ACC112 (cell line): ENCODE results near the gene EGLN3.
"Not testable (repeated sequence)": the region's sequence is repeated elsewhere in the genome, so short reads cannot be mapped to it uniquely, and the experiment has no call there.

Experiments used
- H2AFZ ChIP-seq: fragments of 200-600 bp; sonication (generic); one replicate; pipeline ENCODE4 v1.6.0; 2017; ENCODE audit warnings: antibody characterized with exemption, low read length; ENCODE audit not compliant: unreplicated experiment
- H3K27ac ChIP-seq: fragments of 200-600 bp; sonication (generic); 2 replicates; pipeline ENCODE4 v1.5.1; 2014; ENCODE audit warnings: low read depth, mild to moderate bottlenecking, antibody characterized with exemption, low read length, moderate library complexity
- H3K27me3 ChIP-seq: fragments of 200-600 bp; sonication (generic); 2 replicates; pipeline ENCODE4 v1.6.1; 2014; ENCODE audit warnings: mild to moderate bottlenecking, antibody characterized with exemption, low read length, moderate library complexity, mixed read lengths; ENCODE audit not compliant: insufficient read depth
- H3K36me3 ChIP-seq: fragments of 200-600 bp; sonication (generic); 2 replicates; pipeline ENCODE4 v1.6.1; 2016; ENCODE audit warnings: mild to moderate bottlenecking, antibody characterized with exemption, low read length, moderate library complexity, mixed read lengths; ENCODE audit not compliant: insufficient read depth
- H3K4me1 ChIP-seq: fragments of 200-600 bp; sonication (generic); one replicate; pipeline ENCODE4 v1.6.1; 2016; ENCODE audit warnings: low read length, mixed read lengths; ENCODE audit not compliant: insufficient read depth, unreplicated experiment, control insufficient read depth
- H3K4me3 ChIP-seq: fragments of 200-600 bp; sonication (generic); 2 replicates; pipeline ENCODE4 v1.5.1; 2014; ENCODE audit warnings: mild to moderate bottlenecking, low read depth, low read length
- H3K79me2 ChIP-seq: fragments of 200-600 bp; sonication (generic); one replicate; pipeline ENCODE4 v1.6.0; 2016; ENCODE audit warnings: low read length; ENCODE audit not compliant: control insufficient read depth, unreplicated experiment, insufficient read depth

The EGLN3 gene

DNA sequence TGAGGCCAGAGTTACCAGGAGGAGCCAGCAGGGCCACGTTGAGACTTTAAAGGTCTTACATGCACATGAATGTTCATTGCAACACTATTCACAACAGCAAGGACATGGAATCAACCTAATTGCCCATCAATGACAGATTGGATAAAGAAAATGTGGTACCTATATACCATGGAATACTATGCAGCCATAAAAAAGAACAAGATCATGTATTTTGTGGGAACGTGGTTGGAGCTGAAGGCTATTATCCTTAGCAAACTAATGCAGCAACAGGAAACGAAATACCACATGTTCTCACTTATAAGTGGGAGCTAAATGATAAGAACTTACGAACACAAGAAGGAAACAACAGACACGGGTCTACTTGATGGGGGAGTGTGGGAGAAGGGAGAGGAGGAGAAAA is 11.6 kb upstream of the EGLN3 start:
- not testable (repeated sequence) for H3K79me2 ChIP-seq, H3K27ac ChIP-seq, H3K36me3 ChIP-seq, H2AFZ ChIP-seq, H3K4me1 ChIP-seq, H3K4me3 ChIP-seq
- H3K27me3 ChIP-seq: peaks cover 12% of the 10 kb centered on the region

- no peaks in the 10 kb centered on the region for H3K79me2 ChIP-seq
- no peak overlapping the region for H2AFZ ChIP-seq
- H3K4me1 ChIP-seq: no peaks in the 10 kb centered on the region
- H3K27me3 ChIP-seq: peaks cover 11% of the 10 kb centered on the region
- no peak overlapping the region for H3K27ac ChIP-seq
- no peaks in the 10 kb centered on the region for H3K36me3 ChIP-seq
- no peak overlapping the region for H3K4me3 ChIP-seq
Observed at GRCh38 chr14:33962016-33962415, 11.1 kb upstream of the EGLN3 start.

GRCh38 chr14:33959692-33960151 is 8.8 kb upstream of the EGLN3 start:
- no peaks in the 10 kb centered on the region for H3K36me3 ChIP-seq
- no peak overlapping the region for H3K27ac ChIP-seq
- H3K4me3 ChIP-seq: no peak overlapping the region
- H3K4me1 ChIP-seq: no peaks in the 10 kb centered on the region
- no peaks in the 10 kb centered on the region for H3K79me2 ChIP-seq
- H2AFZ ChIP-seq: no peak overlapping the region
- H3K27me3 ChIP-seq: peaks cover 11% of the 10 kb centered on the region; the same call in 1 of the 2 replicates

- Histone ChIP-seq H3K36me3 (no peaks in the 10 kb centered on the region), H2AFZ (no peak overlapping the region), H3K79me2 (no peaks in the 10 kb centered on the region), H3K27me3 (peaks cover 20% of the 10 kb centered on the region), H3K4me3 (no peak overlapping the region), H3K27ac (no peak overlapping the region), H3K4me1 (no peaks in the 10 kb centered on the region)
Observed at GRCh38 chr14:33958605-33959226, 7.8 kb upstream of the EGLN3 start.

DNA sequence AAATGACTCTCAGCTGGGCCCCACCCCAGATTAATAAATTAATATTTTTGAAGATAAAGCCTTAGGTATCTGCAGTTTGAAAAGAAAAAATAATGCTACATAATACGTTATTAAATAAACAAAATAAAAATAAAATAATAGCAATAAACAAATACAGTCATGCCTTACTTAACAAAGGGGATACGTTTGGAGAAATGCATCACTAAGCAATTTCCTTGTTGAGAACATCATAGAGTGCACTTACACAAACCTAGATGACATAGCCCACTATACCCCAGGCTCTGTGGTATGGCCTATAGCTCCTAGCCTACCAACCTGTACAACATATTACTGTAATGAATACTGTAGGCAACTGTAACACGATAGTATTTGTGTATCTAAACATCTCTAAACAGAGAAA is 7.1 kb upstream of the EGLN3 start:
- Histone ChIP-seq H3K27ac (no peak overlapping the region), H3K4me1 (no peaks in the 10 kb centered on the region), H3K36me3 (no peaks in the 10 kb centered on the region), H3K79me2 (no peaks in the 10 kb centered on the region), H3K4me3 (no peak overlapping the region), H3K27me3 (peaks cover 24% of the 10 kb centered on the region), H2AFZ (no peak overlapping the region)

DNA sequence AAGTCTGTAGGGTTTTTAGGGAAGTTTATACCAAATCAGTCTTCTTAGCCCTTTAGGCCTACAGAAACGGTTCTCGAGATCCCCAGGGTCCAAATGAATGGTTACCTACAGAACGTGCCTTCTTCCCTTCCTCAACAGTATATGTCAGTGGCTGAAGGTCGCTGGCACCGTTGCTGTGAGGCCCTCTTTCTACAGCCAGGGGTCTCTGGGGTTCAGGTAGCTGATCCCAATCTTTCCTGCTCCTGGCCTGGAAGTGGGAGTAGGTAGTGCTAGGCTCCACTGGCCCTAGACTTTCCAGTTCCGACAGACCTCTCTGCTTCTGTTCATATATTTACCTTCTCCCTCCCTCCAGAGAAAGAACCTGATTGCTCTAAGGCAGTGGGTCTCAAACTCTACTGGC is 6.4 kb upstream of the EGLN3 start:
- H3K27me3 ChIP-seq: peaks cover 24% of the 10 kb centered on the region
- no peaks in the 10 kb centered on the region for H3K4me1 ChIP-seq
- no peak overlapping the region for H3K4me3 ChIP-seq
- no peaks in the 10 kb centered on the region for H3K79me2 ChIP-seq
- H2AFZ ChIP-seq: no peak overlapping the region
- H3K27ac ChIP-seq: no peak overlapping the region
- no peaks in the 10 kb centered on the region for H3K36me3 ChIP-seq

DNA sequence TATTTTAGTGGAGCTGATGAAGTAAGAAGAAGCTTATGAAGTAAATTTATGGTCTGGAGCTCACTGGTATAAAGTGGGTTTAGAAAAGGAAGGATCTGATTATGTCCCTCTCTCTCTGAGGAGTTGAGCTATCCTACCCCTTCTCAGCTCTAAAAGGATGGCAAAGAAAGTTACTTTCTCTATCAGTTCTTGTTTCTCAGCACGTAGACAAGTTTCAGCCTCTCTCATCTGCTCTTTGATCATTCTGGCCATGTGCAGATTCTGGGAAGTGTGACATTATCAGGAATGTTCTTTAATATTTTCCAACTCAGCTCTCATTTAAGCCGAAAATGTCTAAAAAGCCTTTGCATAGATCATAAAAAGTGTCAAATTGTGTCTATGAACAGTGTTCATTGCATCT is 5.8 kb upstream of the EGLN3 start:
- H2AFZ ChIP-seq: no peak overlapping the region
- no peak overlapping the region for H3K4me3 ChIP-seq
- H3K4me1 ChIP-seq: peaks cover 1% of the 10 kb centered on the region
- H3K79me2 ChIP-seq: no peaks in the 10 kb centered on the region
- no peaks in the 10 kb centered on the region for H3K36me3 ChIP-seq
- H3K27me3 ChIP-seq: peaks cover 19% of the 10 kb centered on the region
- no peak overlapping the region for H3K27ac ChIP-seq

GRCh38 chr14:33954016-33954598 is 3.2 kb upstream of the EGLN3 start:
- Histone ChIP-seq H3K4me1 (peaks cover 6% of the 10 kb centered on the region), H3K27ac (no peak overlapping the region), H3K79me2 (no peaks in the 10 kb centered on the region), H2AFZ (no peak overlapping the region), H3K36me3 (no peaks in the 10 kb centered on the region), H3K4me3 (no peak overlapping the region), H3K27me3 (peaks cover 36% of the 10 kb centered on the region)

- H3K4me3 ChIP-seq: no peak overlapping the region
- peaks cover 6% of the 10 kb centered on the region for H3K4me1 ChIP-seq
- H3K79me2 ChIP-seq: no peaks in the 10 kb centered on the region
- peaks cover 48% of the 10 kb centered on the region for H3K27me3 ChIP-seq
- no peak overlapping the region for H2AFZ ChIP-seq
- no peaks in the 10 kb centered on the region for H3K36me3 ChIP-seq
- H3K27ac ChIP-seq: no peak overlapping the region
Observed at GRCh38 chr14:33952541-33952940, 1.7 kb upstream of the EGLN3 start.

DNA sequence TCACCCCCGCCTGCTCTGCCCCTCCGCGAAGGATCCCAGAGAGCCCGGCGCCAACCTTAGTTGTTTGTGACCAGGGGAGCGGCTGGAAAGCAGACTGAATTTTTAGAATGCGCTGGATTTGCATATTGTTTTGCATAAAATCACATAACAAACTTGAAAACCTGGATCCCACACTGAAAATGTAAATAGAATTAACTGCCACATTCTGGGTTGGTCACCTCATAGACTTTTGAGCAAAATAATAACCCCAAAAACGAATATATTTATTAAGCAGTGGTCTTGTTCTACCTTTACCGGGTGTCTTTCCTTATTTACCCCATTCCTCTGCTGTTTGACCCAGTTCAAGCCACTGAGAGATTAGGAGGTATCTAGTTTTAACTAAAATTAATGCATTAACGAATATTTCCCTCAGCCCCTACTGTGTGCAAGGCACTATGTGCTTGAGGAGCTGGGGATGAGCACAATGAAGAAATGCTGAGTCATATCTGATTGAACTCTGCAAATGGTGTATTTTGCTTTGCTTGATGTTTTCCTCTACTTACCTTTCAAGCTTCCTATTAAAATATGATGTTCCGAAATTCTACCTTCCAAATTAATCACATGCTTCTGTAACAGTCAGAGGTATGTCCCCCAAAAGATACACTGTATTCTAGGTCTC is 438 bp upstream of the EGLN3 start:
- Histone ChIP-seq H3K4me3 (peak overlapping the region; percentile 85), H3K79me2 (no peaks in the 10 kb centered on the region), H3K36me3 (no peaks in the 10 kb centered on the region), H3K27ac (no peak overlapping the region), H2AFZ (peak overlapping the region; percentile 38), H3K27me3 (peaks cover 49% of the 10 kb centered on the region), H3K4me1 (peaks cover 10% of the 10 kb centered on the region)

DNA sequence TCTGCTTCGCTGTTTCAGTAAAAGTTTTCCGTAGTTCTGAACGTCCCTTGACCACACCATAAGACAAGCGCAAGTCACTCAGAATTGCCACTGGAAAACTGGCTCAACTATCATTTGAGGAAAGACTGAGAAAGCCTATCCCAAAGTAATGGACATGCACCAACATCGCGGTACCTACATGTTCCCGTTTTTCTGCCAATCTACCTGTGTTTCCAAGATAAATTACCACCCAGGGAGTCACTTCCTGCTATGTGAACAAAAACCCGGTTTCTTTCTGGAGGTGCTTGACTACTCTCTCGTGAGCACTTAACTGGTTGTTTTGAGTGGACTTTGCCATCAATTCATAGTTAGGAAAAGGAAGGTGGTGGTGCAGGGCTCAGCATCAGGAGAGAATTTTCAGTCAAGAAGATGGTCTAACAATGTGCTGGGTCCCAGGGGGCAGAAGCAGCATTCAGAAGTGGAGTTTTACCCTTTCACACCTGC is 1.4 kb downstream of the EGLN3 start:
- no peaks in the 10 kb centered on the region for H3K79me2 ChIP-seq
- H3K27ac ChIP-seq: no peak overlapping the region
- H3K27me3 ChIP-seq: peaks cover 45% of the 10 kb centered on the region
- no peak overlapping the region for H2AFZ ChIP-seq
- no peaks in the 10 kb centered on the region for H3K36me3 ChIP-seq
- H3K4me1 ChIP-seq: peaks cover 10% of the 10 kb centered on the region
- peak overlapping the region; percentile 85 for H3K4me3 ChIP-seq
